HG03521 (cell line): ENCODE measurements around the gene SLC16A3.

Experiments
- ATAC-seq: cut with Tn5 transposase; IDR thresholded peaks from one replicate; pipeline ENCODE4 v1.9.1; 2021; ENCODE audit warnings: mild to moderate bottlenecking, moderate library complexity; ENCODE audit not compliant: unreplicated experiment

SLC16A3 gene

DNA sequence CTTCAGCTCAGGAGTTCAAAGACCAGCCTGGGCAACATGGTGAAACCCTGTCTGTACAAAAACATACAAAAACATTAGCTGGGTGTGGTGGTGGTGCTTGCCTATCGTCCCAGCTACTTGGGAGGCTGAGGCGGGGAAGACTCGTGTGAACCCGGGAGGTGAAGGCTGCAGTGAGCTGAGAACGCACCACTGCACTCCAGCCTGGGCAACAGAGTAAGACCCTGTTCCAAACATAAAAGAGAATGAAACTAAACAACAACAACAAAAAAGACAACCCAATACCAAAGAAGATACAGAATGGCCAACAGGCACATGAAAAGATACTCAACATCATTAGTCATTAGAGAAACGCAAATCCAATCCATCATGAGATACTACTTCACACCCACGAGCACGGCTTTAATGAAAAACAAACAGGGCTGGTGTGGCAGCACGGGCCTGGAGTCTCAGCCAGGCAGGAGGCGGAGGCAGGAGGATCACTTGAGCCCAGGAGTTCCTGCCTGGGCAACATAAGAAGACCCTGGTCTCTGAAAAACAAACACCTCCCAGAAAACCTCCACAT, 7.4 kb upstream of the SLC16A3 start:
- no peak for ATAC-seq

DNA sequence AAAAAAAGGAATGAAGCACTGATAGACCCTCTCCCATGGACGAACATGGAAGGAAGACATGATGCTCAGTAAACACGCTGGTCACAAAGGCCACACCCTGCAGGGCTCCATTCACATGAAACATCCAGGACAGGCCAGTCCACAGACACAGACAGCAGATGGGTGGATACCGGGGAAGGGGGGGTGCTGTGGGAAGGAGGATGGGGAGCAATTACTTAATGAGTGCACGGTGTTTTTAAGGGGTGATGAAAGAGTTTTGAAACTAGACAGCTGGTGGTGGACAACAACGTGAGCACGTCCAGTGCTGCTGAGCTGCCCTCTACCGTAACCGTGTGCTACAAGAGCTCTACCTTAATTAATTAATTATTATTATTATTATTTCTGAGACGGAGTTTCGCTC, 6.0 kb upstream of the SLC16A3 start:
- ATAC-seq = no peak

DNA sequence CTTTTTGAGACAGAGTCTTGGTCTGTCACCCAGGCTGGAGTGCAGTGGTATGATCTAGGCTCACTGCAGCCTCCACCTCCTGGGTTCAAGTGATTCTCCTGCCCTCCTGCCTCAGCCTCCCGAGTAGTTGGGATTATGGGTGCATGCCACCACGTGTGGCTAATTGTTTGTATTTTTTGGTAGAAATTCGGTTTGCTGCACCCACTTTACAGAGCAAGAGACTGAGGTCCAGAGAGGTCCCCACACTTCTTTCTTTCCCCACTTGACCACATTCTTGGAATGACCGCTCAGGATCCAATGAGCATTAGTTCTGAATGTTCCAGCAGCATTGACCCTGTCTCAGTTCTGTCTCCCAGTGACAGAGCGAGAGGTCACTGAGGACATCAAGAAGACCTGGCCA, 5.3 kb upstream of the SLC16A3 start:
- no peak for ATAC-seq

DNA sequence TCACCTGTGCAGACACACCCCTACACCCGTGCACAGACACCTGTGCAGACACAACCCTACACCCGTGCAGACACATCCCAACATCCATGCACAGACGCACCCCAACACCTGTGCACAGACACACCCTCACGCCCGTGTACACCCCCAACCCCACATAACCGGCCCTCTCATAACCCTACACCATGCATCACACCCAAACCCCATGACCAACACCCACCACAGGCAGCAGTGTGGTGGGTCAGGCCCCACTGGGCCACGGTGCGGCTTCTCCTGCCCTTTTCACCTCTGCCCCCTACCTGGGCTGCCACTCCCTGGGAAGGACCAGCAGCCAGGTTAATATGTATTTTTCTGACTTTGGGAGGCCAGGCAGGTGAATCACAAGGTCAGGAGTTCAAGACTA, 4.2 kb upstream of the SLC16A3 start:
- ATAC-seq = no peak

DNA sequence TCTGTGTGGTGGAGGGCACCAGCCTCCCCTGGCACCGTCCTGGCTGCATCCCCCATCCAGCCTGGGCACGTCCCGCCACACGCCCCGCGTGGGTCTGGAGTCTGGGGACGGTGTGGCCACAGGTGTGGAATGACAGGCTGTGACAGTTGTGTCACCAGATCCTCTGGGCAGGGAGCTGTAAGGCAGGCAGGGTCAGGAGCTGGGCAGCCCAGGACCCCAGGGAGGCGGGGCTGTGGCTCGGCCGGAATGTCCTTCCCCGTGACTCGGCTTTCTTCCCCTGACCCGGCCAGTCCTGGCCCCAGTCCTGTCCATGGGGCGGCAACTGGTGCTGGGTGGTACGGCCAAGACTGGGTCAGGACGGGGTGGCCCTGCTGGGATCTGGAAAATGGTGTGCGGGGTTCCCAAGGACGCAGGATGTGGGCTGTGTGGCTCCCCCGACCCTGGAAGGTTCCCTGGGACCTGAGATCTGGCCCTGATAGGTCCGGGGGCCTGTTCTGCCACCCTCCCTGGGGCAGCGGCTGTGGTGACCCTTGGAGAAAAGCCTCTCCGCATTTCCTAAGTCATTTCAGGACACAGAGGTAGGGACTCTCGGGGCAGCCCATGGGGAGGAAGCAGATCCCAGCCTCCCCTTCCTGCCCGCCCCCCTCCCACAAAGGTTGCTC, 3.3 kb upstream of the SLC16A3 start:
- ATAC-seq = no peak

DNA sequence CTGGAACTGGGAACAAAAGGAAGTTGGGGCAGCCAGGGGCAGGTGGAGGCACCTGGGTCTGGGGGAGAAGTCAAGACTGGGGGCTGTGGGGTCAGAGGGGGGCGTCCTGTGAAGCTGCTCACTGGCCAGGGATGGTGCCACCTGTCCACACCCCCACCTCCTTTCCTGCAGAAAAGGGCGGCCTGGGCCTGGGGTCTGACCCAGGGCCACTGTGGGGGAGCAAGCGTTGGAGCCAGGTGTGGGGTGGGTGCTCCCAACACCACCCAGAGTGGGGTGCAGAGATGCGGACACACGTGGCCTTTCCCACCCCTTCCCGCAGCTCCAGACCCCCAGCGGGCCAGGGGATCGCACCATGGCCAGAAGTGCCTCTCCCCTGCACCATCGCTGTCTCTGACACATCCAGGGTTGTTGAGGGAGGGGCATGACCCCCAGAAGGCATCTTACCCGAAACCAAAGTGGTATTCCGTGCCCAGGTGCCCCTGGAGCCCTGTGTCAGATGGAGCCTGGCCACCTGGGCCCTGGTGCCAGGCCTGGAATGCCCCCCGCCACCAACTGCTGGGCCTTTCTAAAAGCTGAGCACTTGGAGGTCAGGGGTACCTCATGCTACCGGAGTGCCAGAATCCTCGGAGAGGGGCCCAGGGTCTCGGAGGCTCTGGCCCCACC, 2.6 kb upstream of the SLC16A3 start:
- ATAC-seq = no peak

DNA sequence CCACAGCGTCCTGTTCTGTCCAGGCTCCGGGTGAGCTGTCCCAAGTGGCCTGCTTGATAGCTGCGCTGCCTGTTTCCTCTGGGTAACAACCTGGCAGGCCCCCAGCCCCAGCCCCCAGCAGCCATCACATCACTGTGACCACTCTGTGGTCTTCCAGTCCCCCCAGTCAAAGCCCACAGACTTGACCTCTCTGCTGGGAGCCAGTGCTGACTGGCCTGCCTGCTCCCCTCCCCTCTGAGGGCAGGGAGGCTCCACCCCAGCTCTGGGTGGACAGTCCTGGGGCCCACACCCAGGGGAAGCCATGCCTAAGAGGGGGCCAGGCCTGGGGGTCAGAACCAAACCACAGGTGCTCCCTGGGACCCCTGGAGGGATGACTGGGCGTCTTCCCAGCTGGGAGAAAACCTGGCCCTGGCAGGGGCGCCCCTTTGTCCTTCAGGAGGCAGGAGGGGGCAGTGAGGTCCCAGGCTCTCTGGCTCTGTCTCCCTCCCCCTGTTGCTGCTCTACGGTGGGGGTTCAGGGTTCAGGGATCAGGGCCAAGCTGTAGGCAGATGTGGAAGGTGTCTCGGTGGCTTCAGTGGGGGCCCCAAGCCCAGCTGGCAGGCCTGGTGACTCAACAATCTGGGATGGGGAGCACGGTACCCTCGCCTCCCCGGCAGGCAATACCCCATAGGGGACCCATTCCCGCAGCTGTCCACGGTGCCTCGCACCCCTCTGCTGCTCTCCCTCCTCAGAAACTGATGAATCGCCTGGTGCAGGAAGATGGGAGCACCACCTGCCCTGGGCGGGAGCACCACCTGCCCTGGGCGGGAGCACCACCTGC, 1.8 kb upstream of the SLC16A3 start:
- ATAC-seq = no peak

DNA sequence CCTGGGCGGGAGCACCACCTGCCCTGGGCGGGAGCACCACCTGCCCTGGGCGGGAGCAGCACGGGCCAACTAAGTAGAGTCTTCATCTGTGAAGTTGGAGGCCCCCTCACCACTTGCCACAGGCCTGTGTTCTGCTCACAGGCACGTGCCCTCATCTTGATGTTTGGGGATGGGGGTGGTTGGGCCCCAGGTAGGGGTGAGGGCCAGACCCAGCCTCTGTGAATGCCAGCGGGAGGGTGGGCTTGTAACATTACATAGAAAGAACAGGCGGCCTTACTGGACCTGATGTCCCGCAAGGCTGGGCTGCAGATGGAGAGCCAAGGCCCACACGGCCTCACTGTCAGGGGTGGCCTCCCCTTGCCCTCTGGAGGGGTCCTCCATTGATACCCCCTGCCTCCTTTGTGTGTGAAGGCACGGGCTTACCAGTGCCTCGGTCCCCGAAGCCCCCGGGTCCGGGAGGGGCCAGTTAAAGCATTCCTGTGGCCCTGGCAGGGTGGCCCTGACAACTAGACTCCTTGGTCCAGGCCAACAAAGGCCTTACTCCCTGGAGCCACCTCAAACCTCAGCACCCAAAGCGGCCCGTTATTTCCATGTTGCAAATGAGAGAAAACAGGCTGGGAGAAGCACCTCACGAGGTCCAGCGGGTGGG, 1.1 kb upstream of the SLC16A3 start:
- no peak for ATAC-seq

DNA sequence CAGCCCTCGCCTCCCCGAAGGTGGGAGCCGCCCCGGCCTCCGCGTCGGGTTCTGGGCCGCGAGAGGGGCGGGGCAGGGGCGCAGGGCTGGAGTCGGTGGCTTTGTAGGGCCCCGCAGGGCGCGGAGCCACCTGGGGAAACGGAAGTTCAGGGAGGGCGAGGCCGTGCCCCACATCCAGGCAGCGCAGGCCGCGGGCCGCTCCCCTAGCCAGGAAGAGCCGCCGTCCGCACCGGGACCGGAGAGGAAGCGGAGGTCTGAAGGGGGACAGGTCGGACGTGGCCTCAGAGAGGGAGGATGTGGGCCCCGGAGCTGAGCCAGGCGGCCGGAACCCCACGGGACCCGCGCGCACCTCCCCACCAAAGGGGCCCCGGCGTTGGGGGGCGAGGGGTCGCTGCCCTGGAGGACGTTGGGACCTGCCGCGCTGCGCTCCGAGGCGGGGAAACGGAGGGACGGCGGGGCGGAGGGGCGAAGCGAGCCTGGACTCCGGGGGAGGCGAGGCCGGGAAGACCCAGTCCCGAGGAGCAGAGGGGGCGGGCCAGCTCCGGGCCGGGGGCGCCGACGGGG, 482 bp upstream of the SLC16A3 start:
- ATAC-seq = peak; percentile 12

DNA sequence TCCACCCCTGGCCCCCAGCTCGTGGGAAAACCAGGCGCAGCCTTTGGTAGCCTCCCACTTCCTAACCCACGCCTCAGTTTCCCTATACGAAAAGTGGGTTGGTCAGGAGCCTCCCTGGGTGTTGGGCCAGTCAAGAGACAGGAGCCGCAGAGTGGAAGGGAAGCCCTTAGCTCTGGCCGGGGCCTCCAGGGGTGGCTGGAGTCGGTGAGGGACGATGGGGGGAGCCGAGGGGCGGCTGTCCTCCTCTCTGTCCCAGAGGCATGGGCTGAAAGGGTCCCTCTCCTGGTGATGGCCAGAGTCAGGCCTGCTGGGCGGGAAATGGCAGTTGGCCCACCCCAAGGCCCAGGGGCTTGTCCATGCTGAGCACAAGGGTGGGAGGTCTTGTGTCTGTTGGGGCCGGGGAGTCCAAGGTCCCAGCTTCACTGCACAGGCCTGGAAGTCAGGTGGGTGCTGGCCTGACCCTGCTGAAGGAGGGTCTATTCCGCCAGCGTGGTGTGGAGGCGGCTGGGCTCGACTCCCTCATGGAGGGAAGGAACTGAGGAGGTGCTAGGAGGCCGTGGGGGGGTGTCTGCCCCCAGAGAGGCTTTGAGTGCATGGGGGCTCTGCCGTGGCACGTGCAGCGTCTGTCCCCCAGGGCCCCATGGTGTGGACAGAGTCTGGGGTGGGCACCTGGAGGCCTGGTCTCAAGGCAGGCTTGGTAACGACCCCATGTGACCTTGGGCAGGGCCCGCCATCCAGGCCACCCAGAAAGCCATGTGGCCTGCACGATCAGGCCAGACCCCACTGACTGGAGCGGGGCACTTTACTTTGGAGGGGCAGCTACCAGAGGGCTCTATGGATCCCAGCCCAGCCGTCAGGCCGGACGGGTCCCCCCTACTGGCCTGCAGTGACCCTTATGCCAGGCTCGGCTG, 1.1 kb downstream of the SLC16A3 start:
- ATAC-seq = no peak

DNA sequence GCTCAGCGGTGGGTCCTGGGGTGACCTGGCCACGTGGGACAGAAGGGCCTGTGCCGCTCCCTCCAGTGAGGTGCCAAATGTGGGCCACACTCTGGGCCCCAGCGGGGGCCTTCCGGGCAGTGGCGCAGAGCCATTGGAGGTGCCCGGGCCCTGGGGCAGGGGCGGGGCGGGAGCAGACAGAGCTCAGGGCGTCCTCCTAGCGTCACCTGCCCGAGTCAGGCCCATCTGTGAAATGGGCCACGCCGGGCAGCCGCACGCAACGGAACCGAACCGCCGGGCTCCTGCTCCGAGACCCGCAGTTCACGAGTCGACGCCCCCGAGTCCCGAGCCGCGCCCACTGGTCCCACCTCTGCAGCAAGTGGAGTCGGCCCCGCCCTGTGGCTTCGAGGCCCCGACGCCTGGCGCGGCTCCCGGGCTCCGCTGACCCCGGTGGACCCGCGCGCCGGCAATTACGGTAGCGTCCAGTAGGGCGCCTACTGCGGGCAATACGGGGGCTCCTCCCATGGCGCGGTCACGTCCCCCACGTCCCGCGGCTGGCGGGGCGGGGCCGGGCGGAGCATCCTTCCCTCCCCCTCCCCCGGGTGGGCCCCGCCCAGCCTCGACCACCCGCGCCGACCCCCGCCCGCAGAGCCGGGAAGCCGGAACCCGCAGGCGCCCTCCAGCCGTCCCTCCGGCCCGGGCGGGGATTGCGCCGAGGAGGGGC, 1.9 kb downstream of the SLC16A3 start:
- ATAC-seq = peak; percentile 34

DNA sequence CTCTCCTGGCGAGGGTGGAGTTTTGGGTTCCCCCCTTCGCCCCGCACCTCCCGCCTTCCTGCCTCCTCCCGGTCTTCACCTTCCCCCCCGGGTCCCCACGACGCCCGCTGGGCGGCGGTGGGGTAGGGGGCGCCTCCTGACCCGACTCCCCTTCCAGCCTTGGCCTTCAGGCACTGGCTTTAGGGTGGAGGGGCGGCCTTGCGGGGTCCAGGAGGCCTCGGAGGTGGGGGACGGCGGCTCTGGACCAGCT, 2.4 kb downstream of the SLC16A3 start:
- no peak for ATAC-seq

DNA sequence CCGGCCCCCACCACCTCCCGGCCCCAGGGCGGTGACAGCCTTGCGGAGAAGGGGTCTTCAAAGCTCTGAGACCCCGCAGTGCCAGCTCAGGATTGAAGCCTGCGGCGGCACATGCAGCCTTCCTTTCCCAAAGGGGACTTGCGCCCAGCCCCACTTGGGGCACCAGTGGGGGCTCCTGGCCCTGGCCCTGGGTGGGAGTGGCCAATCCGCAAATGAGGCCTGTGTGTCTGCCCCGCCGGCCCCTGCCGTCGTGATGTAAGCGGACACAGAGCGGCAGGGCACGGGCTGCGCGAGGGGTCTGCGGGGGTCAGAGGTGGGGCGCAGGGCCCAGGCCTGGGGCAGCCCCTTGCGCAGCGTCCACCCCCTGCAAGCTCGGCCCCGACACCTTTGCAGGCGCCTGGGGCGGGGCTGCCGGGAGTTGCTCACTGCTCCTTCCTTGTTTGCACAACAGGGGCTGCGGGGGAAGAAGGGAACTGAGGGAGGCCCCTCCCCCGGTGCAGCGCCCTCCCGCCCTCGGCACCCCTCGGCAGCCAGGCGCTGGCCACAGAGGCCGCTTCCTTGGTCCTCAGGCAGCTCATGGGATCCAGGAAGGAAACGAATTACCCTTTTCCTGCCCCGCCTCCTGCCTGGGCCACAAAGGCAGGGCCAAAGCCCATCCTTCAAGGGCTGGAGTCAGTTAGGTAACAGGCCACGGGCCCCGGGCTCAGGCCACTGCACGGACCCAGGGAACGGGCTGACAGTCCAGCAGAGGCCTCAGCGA, 2.9 kb downstream of the SLC16A3 start:
- no peak for ATAC-seq

DNA sequence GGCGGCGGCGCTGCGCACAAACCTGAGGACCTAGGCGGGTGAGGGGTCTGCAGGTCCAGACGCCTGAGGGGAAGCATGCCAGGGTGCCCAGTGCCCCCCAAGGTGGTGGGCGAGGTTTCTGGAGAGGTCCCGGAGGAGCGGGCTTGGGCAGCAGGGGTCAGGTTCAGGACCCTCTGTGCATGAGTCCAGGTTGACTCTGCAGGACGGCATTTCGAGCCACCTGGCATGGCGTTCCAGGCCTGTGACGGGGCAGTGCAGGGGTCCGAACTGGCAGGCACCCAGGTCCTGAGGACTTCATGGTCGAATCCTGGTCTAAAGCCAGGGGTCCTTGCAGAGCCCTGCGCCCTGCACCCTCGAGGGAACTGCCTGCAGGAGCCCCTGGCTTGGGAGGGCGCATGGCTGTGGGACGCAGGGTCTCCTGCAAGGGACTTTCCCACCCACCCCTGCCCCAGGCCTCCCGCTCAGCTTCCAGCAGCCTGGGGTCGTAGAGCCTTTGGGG, 3.5 kb downstream of the SLC16A3 start:
- ATAC-seq = no peak

DNA sequence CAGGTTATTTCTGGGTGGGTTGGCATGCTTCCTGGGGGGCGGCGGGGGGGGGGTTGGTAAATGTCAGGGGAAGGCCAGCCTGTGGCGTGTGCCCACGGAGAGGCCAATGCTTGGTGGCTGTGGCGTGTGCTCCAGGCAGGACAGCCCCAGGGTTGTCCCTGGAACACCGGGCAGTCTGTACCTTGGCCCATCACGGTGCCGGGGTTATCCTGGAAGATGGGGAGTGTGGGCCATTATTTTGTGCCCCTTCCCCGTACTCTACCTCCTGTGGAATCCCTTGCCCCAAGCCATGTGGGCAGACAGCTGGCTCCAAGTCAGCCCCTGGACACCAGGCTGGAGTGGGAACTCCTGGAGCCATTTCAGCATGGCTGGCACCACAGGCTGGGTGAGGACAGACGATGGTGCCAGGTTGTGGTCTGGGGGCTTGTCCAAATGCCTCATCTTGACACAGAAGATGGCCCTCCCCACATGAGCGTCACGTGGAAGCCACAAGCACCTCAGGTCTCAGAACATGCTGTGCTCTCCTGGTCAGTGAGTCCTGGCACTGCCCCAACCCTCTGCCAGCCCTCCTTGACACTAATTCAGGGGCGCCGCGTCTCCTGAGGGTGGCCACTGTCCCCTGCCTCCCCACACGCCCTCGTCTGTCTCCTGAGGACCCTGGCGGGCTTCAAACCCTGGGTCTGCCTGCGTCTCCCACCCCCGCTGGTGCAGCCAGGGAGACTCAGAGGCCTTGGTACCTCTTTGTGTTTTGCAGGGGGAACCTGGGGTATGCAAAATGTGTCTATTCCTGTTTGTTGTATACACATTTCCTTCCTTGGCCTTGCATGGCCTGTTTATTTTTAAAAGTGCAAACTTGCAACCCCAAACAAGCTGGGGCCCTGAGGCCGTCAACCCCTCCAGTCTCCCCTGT, 4.3 kb downstream of the SLC16A3 start:
- ATAC-seq = no peak

DNA sequence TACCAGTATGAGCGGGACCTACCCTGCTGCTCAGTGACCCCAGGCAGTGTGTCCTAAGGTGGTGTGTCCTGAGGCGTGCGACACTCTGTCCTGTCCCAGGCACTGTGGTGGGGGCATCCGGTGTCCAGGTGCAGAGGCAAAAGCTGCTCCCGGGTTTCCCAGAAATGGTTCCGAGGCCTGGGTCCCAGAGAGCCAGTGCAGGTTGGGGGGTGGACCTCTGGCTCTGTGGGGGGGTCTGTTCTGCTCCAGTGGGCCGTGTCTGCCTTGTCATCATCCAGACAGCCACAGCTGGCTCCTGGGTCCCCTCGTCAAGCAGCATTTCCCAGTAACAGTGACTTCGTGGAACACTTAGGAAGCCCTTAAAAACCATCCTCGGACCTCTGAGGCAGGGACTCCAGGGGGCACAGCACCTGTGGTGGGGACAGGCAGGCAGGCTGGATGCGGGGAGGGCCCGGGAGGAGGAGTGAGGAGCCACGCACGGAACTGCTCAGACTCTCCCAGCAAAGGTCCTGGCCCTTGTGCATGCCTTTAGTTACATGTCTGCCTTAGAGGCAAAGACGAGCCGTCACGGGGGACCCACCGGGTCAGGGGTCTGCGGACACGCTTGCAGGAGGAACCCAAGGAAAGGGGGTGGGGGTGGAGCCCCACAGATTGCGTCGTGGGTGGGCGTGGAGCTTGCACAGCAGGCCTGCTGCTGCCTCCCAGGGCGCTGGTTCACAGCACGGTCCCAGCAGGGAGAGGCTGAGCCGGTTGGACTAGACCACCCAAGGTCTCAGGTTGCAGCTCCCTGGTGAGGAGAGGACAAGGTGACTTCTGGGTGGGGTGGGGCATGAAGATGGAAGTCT, 5.6 kb downstream of the SLC16A3 start:
- ATAC-seq = no peak
